Stomach (tissue), 9 donors: ENCODE measurements around the gene ENOX1. TPM values are rescaled to one million over a fixed set of nuclear protein-coding genes. Genes with fewer than 3 reads are reported as not detected.

Source experiments
- DNase-seq, 2 donors: peaks; one replicate each; pipeline versions ENCODE4 v3.0.0 to v3.0.0-alpha.2; 2013 to 2019
- H3K27ac ChIP-seq, 5 donors: fragments of 200-600 bp in 4 of 5; sonication (generic) in 4 of 5; one replicate each; pipeline ENCODE4 v1.5.1; 2013 to 2019; ENCODE audit warnings: mild to moderate bottlenecking in 1 of 5, moderate library complexity in 1 of 5
- H3K27me3 ChIP-seq, 3 donors: fragments of 200-600 bp; sonication (generic); one replicate each; pipeline ENCODE4 v1.5.1; 2017 to 2019; ENCODE audit warnings: mixed run types in 1 of 3
- H3K36me3 ChIP-seq, 4 donors: fragments of 200-600 bp; sonication (generic); 1 replicate in 3 of 4; 2 replicates in 1 of 4; pipeline ENCODE4 v1.5.1; 2016 to 2019
- H3K4me1 ChIP-seq, 4 donors: fragments of 200-600 bp; sonication (generic); one replicate each; pipeline ENCODE4 v1.5.1; 2016 to 2019
- H3K4me3 ChIP-seq, 4 donors: fragments of 200-600 bp; sonication (generic) in 3 of 4; one replicate each; pipeline ENCODE4 v1.5.1; 2016 to 2019; ENCODE audit warnings: mild to moderate bottlenecking in 1 of 4
- H3K9me3 ChIP-seq, 4 donors: fragments of 200-600 bp; sonication (generic); one replicate each; pipeline ENCODE4 v1.5.1; 2016 to 2019
- CTCF ChIP-seq, 7 experiments: fragments of 450-650 bp in 4 of 7; fragments of 200-600 bp in 3 of 7; sonication (generic) in 3 of 7; IDR thresholded peaks; one replicate each; pipeline ENCODE4 v1.5.1; 2016 to 2019; ENCODE audit warnings: antibody characterized with exemption in 7 of 7, control low read depth in 2 of 7, mild to moderate bottlenecking in 1 of 7
- EP300 ChIP-seq: sonication (generic); formaldehyde crosslinking; IDR thresholded peaks from one replicate; pipeline ENCODE4 v1.6.1; 2017; ENCODE audit warnings: antibody characterized with exemption
- POLR2A ChIP-seq, 4 donors: fragments of 450-650 bp; IDR thresholded peaks; one replicate each; pipeline ENCODE4 v1.6.1; 2016; ENCODE audit warnings: antibody characterized with exemption in 4 of 4, control low read depth in 2 of 4, mild to moderate bottlenecking in 1 of 4, moderate library complexity in 1 of 4
- POLR2AphosphoS5 ChIP-seq, 3 donors: sonication (generic); formaldehyde crosslinking; IDR thresholded peaks; one replicate each; pipeline ENCODE4 v1.6.1; 2016; ENCODE audit warnings: antibody characterized with exemption in 3 of 3
- WGBS, 5 donors: extraction: QIAGEN DNeasy Blood & Tissue Kit in 3 of 5; methylation state at CpG; one replicate each; pipeline versions ENCODE4 v1.1.5 to v1.1.7; 2013 to 2018; 5-methylcytosine and 5-hydroxymethylcytosine counted together
- intact Hi-C: fragments of 100-400 bp; cut with DNase I; formaldehyde crosslinking; loops from one replicate; pipeline ENCODE4 v1.15.1; 2023; ENCODE audit warnings: low total_unique reads
- polyA plus RNA-seq, 3 donors: library from polyadenylated mRNA; stranded (reverse); fragments of 200-250 nt; gene quantifications; one replicate each; pipeline ENCODE4 v1.2.3, GENCODE V29; 2013
- total RNA-seq, 5 donors: library from RNA; depleted of rRNA; stranded (reverse); fragments of >200 nt; gene quantifications; one replicate each; pipeline versions ENCODE4 v1.1.0 to v1.2.3, GENCODE V29; 2014 to 2016
- donor health status: healthy with polysubstance abuse.
- donor health status: Bipolar disorder and iron deficiency.
- donor health status: healthy.

ENOX1 gene
- total and polyA plus RNA-seq, 8 donors: 0.46 to 6.2 (median 1.4) TPM; not detected in 1

- WGBS, 5 donors: 38 to 64% (median 56%) methylated on average over 4 of the region's 4 CpGs
- Histone ChIP-seq H3K27ac (no peak overlapping the region), H3K27me3 (no peaks in the 10 kb centered on the region), H3K4me1 (peaks cover 3 to 19% (median 8%) of the 10 kb centered on the region in 4 donors), H3K4me3 (no peak overlapping the region), H3K9me3 (no peaks in the 10 kb centered on the region), H3K36me3 (no peaks in the 10 kb centered on the region)
- no peak for DNase-seq
- TF ChIP-seq EP300 (no peak), CTCF (IDR thresholded peaks at IDR 0.05) (no peak), POLR2AphosphoS5 (IDR thresholded peaks at IDR 0.05) (no peak), POLR2A (IDR thresholded peaks at IDR 0.05) (no peak)
- intact Hi-C loops: no loop called here
Observed at GRCh38 chr13:43274881-43275280, 511.9 kb downstream of the ENOX1 start.

- Histone ChIP-seq H3K36me3 (no peaks in the 10 kb centered on the region), H3K4me3 (no peak overlapping the region), H3K4me1 (peaks cover 12 to 32% (median 20%) of the 10 kb centered on the region in 4 donors), H3K9me3 (no peaks in the 10 kb centered on the region), H3K27ac (no peak overlapping the region), H3K27me3 (no peaks in the 10 kb centered on the region)
- intact Hi-C loops: no loop called here
- no peak for DNase-seq
- TF ChIP-seq POLR2AphosphoS5 (IDR thresholded peaks at IDR 0.05) (no peak), CTCF (IDR thresholded peaks at IDR 0.05) (no peak), POLR2A (IDR thresholded peaks at IDR 0.05) (no peak), EP300 (no peak)
- 93 to 100% (median 97%) methylated on average over 2 of the region's 2 CpGs for WGBS, 5 donors
Observed at GRCh38 chr13:43273362-43273761, 513.4 kb downstream of the ENOX1 start.

- Histone ChIP-seq H3K27ac (no peak overlapping the region), H3K36me3 (no peaks in the 10 kb centered on the region), H3K4me3 (no peak overlapping the region), H3K4me1 (peaks cover 12 to 36% (median 21%) of the 10 kb centered on the region in 4 donors), H3K27me3 (no peaks in the 10 kb centered on the region), H3K9me3 (no peaks in the 10 kb centered on the region)
- WGBS, 5 donors: 81 to 90% (median 86%) methylated on average over 5 of the region's 5 CpGs
- TF ChIP-seq CTCF (IDR thresholded peaks at IDR 0.05) (no peak), EP300 (no peak), POLR2A (IDR thresholded peaks at IDR 0.05) (no peak), POLR2AphosphoS5 (IDR thresholded peaks at IDR 0.05) (no peak)
- no peak for DNase-seq
- intact Hi-C loops: no loop called here
Observed at GRCh38 chr13:43272851-43273250, 513.9 kb downstream of the ENOX1 start.

GRCh38 chr13:43271152-43271551 is 515.6 kb downstream of the ENOX1 start:
- H3K27me3 ChIP-seq: no peaks in the 10 kb centered on the region
- 87 to 92% (median 90%) methylated on average over 2 of the region's 2 CpGs for WGBS, 5 donors
- DNase-seq: no peak
- peak overlapping the region in 1 of 5 donors; percentile 60 for H3K27ac ChIP-seq
- no peaks in the 10 kb centered on the region for H3K9me3 ChIP-seq
- no peak overlapping the region for H3K4me3 ChIP-seq
- no peaks in the 10 kb centered on the region for H3K36me3 ChIP-seq
- no peak for TF ChIP-seq POLR2A (IDR thresholded peaks at IDR 0.05)
- no peak for TF ChIP-seq EP300
- no peak for TF ChIP-seq POLR2AphosphoS5 (IDR thresholded peaks at IDR 0.05)
- TF ChIP-seq CTCF (IDR thresholded peaks at IDR 0.05): no peak
- intact Hi-C loops: no loop called here
- peaks cover 12 to 36% (median 21%) of the 10 kb centered on the region in 4 donors for H3K4me1 ChIP-seq
